ENCODE results near the gene HNRNPF. TPM values are rescaled to one million over a fixed set of nuclear protein-coding genes. Genes with fewer than 3 reads are reported as not detected.

The HNRNPF gene
- total RNA-seq, 1 donor from 2014 or later: 126 TPM

DNA sequence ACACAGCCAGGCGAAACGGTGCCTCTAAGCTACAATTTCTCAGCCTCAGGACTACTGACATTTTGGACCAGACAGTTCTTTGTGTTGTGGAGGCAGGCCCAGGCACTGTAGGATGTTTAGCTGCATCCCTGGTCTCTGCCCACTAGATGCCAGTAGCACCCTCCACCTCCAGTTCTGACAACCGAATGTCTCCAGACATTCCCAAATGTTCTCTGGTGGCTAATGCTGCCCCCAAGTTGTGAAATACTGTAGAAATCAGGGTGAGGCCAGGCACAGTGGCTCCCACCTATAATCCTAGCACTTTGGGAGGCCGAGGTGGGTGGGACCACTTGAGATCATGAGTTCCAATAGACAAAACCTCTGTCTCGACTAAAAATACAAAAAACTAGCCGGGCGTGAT, 18.2 kb downstream of the HNRNPF start:
- peak; percentile 26 for DNase-seq (ENCODE audit: low spot score)
- no peak overlapping the region for H3K27ac Mint-ChIP-seq (ENCODE audit: unreplicated experiment)
- H3K9me3 Mint-ChIP-seq (ENCODE audit: low read depth): no peaks in the 10 kb centered on the region
- H3K4me3 Mint-ChIP-seq (ENCODE audit: unreplicated experiment): no peak overlapping the region
- H3K36me3 Mint-ChIP-seq (ENCODE audit: low read depth): peaks cover 53% of the 10 kb centered on the region
- peaks cover 17% of the 10 kb centered on the region for H3K4me1 Mint-ChIP-seq (ENCODE audit: low read depth)
- no peaks in the 10 kb centered on the region for H3K27me3 Mint-ChIP-seq (ENCODE audit: low read depth)
- TF ChIP-seq, protein P1, sequence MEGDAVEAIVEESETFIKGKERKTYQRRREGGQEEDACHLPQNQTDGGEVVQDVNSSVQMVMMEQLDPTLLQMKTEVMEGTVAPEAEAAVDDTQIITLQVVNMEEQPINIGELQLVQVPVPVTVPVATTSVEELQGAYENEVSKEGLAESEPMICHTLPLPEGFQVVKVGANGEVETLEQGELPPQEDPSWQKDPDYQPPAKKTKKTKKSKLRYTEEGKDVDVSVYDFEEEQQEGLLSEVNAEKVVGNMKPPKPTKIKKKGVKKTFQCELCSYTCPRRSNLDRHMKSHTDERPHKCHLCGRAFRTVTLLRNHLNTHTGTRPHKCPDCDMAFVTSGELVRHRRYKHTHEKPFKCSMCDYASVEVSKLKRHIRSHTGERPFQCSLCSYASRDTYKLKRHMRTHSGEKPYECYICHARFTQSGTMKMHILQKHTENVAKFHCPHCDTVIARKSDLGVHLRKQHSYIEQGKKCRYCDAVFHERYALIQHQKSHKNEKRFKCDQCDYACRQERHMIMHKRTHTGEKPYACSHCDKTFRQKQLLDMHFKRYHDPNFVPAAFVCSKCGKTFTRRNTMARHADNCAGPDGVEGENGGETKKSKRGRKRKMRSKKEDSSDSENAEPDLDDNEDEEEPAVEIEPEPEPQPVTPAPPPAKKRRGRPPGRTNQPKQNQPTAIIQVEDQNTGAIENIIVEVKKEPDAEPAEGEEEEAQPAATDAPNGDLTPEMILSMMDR (IDR thresholded peaks at IDR 0.05): peak; percentile 77

DNA sequence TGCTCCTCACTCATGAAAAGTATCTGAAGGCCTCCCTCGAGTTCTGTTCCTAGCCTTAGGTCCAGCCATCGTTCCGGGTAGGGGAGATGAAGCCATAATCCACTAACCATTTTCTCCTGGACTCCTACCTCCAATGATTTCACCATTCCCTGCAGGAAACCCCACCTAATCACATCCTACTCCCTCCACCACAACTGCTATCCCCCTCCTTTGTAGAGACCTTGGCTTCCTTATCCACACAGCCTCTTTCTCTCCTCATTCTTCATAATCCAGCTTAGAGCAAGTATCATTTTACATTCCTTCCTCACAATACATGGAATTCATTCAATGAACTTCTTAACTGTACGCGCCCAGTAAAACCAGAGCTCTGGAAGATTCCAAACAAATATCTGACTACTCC, 18.7 kb downstream of the HNRNPF start:
- TF ChIP-seq, protein P1 (IDR thresholded peaks at IDR 0.05): no peak
- peaks cover 12% of the 10 kb centered on the region for H3K4me1 Mint-ChIP-seq (ENCODE audit: low read depth)
- H3K27ac Mint-ChIP-seq (ENCODE audit: unreplicated experiment): no peak overlapping the region
- no peak for DNase-seq (ENCODE audit: low spot score)
- no peaks in the 10 kb centered on the region for H3K9me3 Mint-ChIP-seq (ENCODE audit: low read depth)
- peaks cover 55% of the 10 kb centered on the region for H3K36me3 Mint-ChIP-seq (ENCODE audit: low read depth)
- no peaks in the 10 kb centered on the region for H3K27me3 Mint-ChIP-seq (ENCODE audit: low read depth)
- no peak overlapping the region for H3K4me3 Mint-ChIP-seq (ENCODE audit: unreplicated experiment)

DNA sequence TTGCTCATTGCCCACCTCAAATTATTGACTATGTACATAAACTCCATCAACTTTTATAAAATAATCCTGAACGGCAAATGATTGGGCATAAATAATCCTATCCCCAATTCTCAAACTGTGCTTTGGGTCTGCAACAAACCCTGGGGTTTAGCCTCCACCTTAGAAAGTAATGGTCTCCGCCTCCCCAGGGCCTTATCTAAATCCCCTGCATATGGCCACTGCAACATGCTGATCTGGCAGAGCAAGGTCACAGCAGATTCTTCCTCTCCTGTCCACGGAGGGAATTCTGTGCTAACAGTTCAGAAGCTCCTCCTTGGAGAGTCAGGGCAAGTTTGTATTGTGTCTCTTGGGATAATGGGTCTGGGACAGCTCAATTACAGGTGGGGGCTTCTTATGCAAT, 19.1 kb downstream of the HNRNPF start:
- Mint-ChIP-seq H3K4me1 (ENCODE audit: low read depth) (peaks cover 8% of the 10 kb centered on the region), H3K27ac (ENCODE audit: unreplicated experiment) (no peak overlapping the region), H3K4me3 (ENCODE audit: unreplicated experiment) (no peak overlapping the region), H3K27me3 (ENCODE audit: low read depth) (no peaks in the 10 kb centered on the region), H3K36me3 (ENCODE audit: low read depth) (peaks cover 55% of the 10 kb centered on the region), H3K9me3 (ENCODE audit: low read depth) (no peaks in the 10 kb centered on the region)
- peak; percentile 14 for DNase-seq (ENCODE audit: low spot score)
- TF ChIP-seq, protein P1 (IDR thresholded peaks at IDR 0.05): no peak

DNA sequence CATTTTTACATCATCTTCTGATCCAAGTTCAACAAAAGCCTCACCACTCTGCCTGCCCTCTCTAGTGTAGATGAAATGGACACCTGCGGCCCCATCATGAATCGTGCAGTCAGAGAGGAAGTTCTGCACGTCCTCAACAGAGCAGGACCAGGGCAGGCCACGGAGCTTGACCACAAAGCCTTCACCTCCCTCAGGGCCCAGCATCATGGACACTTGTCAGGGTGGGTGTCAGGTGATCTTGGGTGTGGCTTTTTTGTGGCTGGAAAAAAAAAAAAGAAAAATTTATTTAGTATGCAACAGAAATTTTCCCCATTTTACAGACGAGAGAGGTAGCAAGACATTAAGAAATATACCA, 21.3 kb downstream of the HNRNPF start:
- Mint-ChIP-seq H3K36me3 (ENCODE audit: low read depth) (peaks cover 45% of the 10 kb centered on the region), H3K9me3 (ENCODE audit: low read depth) (no peaks in the 10 kb centered on the region), H3K4me1 (ENCODE audit: low read depth) (peaks cover 13% of the 10 kb centered on the region), H3K27me3 (ENCODE audit: low read depth) (no peaks in the 10 kb centered on the region), H3K27ac (ENCODE audit: unreplicated experiment) (no peak overlapping the region), H3K4me3 (ENCODE audit: unreplicated experiment) (no peak overlapping the region)
- TF ChIP-seq, protein P1 (IDR thresholded peaks at IDR 0.05): no peak
- peak; percentile 42 for DNase-seq (ENCODE audit: low spot score)

DNA sequence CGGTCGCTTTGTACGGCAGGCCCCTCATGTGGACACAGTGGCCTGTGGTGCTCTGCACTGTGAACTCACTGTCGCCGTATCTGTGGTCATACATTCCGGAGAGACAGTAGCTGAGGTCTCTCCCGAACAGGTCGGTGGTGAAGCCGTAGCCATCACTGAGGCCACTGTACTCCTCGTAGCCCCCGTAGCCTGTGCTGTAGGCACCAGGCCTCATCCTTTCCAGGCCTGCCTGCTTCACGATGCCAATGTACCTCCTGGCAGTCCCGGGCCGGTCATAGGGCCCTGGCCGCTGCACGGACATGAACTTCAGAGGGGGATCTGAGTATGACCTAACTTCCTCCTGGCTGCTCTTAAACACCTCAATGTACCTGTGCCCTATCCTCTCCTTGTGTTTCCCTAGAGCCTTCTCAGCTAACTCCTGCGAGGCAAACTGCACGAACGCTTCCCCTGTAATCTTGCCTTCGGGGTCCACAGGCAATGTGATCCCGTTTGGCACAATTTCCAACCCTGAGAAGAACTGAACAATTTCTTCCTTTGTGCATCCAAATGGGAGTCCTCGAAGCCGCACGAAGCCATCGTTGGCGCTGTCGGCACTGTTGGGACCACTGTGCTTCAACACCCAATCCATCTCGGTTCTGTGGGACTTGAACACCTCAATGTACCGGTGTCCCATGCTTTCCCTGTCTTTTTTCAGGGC, 21.9 kb downstream of the HNRNPF start:
- TF ChIP-seq, protein P1 (IDR thresholded peaks at IDR 0.05): no peak
- no peaks in the 10 kb centered on the region for H3K9me3 Mint-ChIP-seq (ENCODE audit: low read depth)
- peaks cover 13% of the 10 kb centered on the region for H3K4me1 Mint-ChIP-seq (ENCODE audit: low read depth)
- peak; percentile 59 for DNase-seq (ENCODE audit: low spot score)
- H3K27ac Mint-ChIP-seq (ENCODE audit: unreplicated experiment): no peak overlapping the region
- H3K36me3 Mint-ChIP-seq (ENCODE audit: low read depth): peaks cover 41% of the 10 kb centered on the region
- no peak overlapping the region for H3K4me3 Mint-ChIP-seq (ENCODE audit: unreplicated experiment)
- no peaks in the 10 kb centered on the region for H3K27me3 Mint-ChIP-seq (ENCODE audit: low read depth)
